Heart left ventricle (tissue), 11 donors: ENCODE results near the gene TBC1D21. TPM values are rescaled to one million over a fixed set of nuclear protein-coding genes. Genes with fewer than 3 reads are reported as not detected.

Source experiments
- polyA plus RNA-seq, 2 donors: library from polyadenylated mRNA; stranded (reverse); fragments of 200-250 nt; gene quantifications; one replicate each; pipeline ENCODE4 v1.2.3, GENCODE V29; 2013
- total RNA-seq, 9 donors: library from RNA; depleted of rRNA in 2 of 9; stranded (reverse); fragments of >200 nt in 2 of 9; fragmentation: NEBNext Ultra II Directional in 3 of 9; extraction: Animal tissue kit (Norgen Biotek cat#: 25700) in 3 of 9; gene quantifications; one replicate each; pipeline versions ENCODE4 v1.1.0 to v1.2.4, GENCODE V29; 2016 to 2023
- donor health status: ischemic (EF 13 %, LVEDD 7.1; RV severe dilation, severe dysfunction).
- donor health status: healthy with polysubstance abuse.
- donor health status: DM: no; HTN: yes; CAD: no.
- donor health status: DM: no; HTN: no; CAD: no.
- donor health status: ischemic (EF 25% LVEDD 5.7; RV mildly dilated, moderate dysfunction).
- donor health status: healthy.
- donor health status: DM: yes; HTN: yes; CAD: no.
- donor health status: PGD.
- donor health status: nonischemic (EF 23%, LVEDD 6.1; RV moderate dilation, normal function).

TBC1D21 gene
- total and polyA plus RNA-seq, 11 donors: not detected

Other genes with a start within 250 kb of the TBC1D21 start
- gene NPTN, start 240.2 kb upstream of the TBC1D21 start, total RNA-seq: 100 to 1,000 TPM; 166 to 264 (median 205) TPM
- gene NPTN, start 240.2 kb upstream of the TBC1D21 start, polyA plus RNA-seq: 100 to 1,000 TPM in 1 of 2 donors, 10 to 100 TPM in 1; 89.3 to 194 TPM
- gene CD276, start 189.2 kb upstream of the TBC1D21 start, total RNA-seq: 100 to 1,000 TPM in 1 of 9 donors, 10 to 100 TPM in 8; 32.0 to 127 (median 53.3) TPM
- gene CD276, start 189.2 kb upstream of the TBC1D21 start, polyA plus RNA-seq: 10 to 100 TPM; 29.1 to 85.4 TPM
- 100 to 1,000 TPM in 4 of 9 donors, 10 to 100 TPM in 5; 51.5 to 182 (median 83.0) TPM for gene INSYN1, start 120.2 kb upstream of the TBC1D21 start, total RNA-seq
- 100 to 1,000 TPM; 120 to 137 TPM for gene INSYN1, start 120.2 kb upstream of the TBC1D21 start, polyA plus RNA-seq
- 10 to 100 TPM; 20.7 to 79.5 (median 30.4) TPM for gene LOXL1, start 52.9 kb downstream of the TBC1D21 start, total RNA-seq
- gene LOXL1, start 52.9 kb downstream of the TBC1D21 start, polyA plus RNA-seq: 10 to 100 TPM; 28.8 to 36.1 TPM
- 10 to 100 TPM; 25.0 to 41.1 (median 27.4) TPM for gene STOML1, start 118.7 kb downstream of the TBC1D21 start, total RNA-seq
- 10 to 100 TPM; 27.7 to 38.9 TPM for gene STOML1, start 118.7 kb downstream of the TBC1D21 start, polyA plus RNA-seq
- 10 to 100 TPM; 18.4 to 68.7 (median 28.0) TPM for gene PML, start 121.2 kb downstream of the TBC1D21 start, total RNA-seq
- gene PML, start 121.2 kb downstream of the TBC1D21 start, polyA plus RNA-seq: 10 to 100 TPM; 17.0 to 20.8 TPM
- not detected for gene GOLGA6A, start 209.0 kb downstream of the TBC1D21 start, total RNA-seq
- not detected for gene GOLGA6A, start 209.0 kb downstream of the TBC1D21 start, polyA plus RNA-seq